HepG2 (cell line): ENCODE results near the gene SLC15A5. TPM values are rescaled to one million over a fixed set of nuclear protein-coding genes. Genes with fewer than 3 reads are reported as not detected.

Source experiments
- ATAC-seq: fragments of 200-7000 bp; cut with Tn5 transposase; 3 replicates; pipeline ENCODE4 v1.9.1; 2020; ENCODE audit warnings: mild to moderate bottlenecking, moderate library complexity
- BruUV-seq: library from RNA; stranded (reverse); fragments of 400-500 nt; replicated peaks from 2 replicates; lab custom pipeline; 2021; lab: Mats Ljungman, UMichigan
- CTCF ChIA-PET: fragments of 300-600 bp; formaldehyde crosslinking; extraction: SDS; loops from one replicate; lab custom pipeline; 2021; ENCODE audit warnings: low total read pairs, inconsistent platforms, low intra/inter-chr PET ratio; lab: Yijun Ruan, JAX
- POLR2A ChIA-PET: fragments of 350-600 bp; sonication (Branson Sonifier 250); formaldehyde crosslinking; loops from one replicate; lab custom pipeline; 2020; ENCODE audit warnings: antibody characterized with exemption, inconsistent platforms; lab: Yijun Ruan, JAX
- DNase-seq: peaks from one replicate; pipeline ENCODE4 v3.0.0-alpha.2; 2015; ENCODE audit warnings: low spot score
- FAIRE-seq: peaks from 3 replicates; lab custom pipeline; 2011; peaks lifted over from hg19 to GRCh38; lab: Jason Lieb, UNC
- H2AFZ ChIP-seq: one replicate; pipeline ENCODE4 v1.6.1; 2011; ENCODE audit warnings: low read length, inconsistent platforms
- H3K27ac ChIP-seq: fragments of 300-600 bp; 3 replicates; pipeline ENCODE4 v1.8.0; 2011; ENCODE audit warnings: mixed run types, mild to moderate bottlenecking, mixed read lengths, low read length, inconsistent platforms; ENCODE audit not compliant: insufficient read depth; ENCODE audit errors: extremely low read length
- H3K27me3 ChIP-seq, 2 experiments: fragments of 200-600 bp in 1 of 2; 2 replicates in 1 of 2; 3 replicates in 1 of 2; pipeline versions ENCODE4 v1.6.0 to v1.8.0; 2011; ENCODE audit warnings: low read length in 2 of 2, mild to moderate bottlenecking in 2 of 2, moderate library complexity in 2 of 2, inconsistent platforms in 1 of 2; ENCODE audit not compliant: insufficient read depth in 2 of 2, control insufficient read depth in 1 of 2
- H3K36me3 ChIP-seq, 2 experiments: fragments of 200-600 bp in 1 of 2; replicated peaks in 1 of 2; 2 replicates in 1 of 2; 3 replicates in 1 of 2; pipeline versions ENCODE4 v1.5.1 to v1.8.0; 2011; ENCODE audit warnings: low read length in 2 of 2, inconsistent platforms in 1 of 2; ENCODE audit not compliant: insufficient read depth in 2 of 2, control insufficient read depth in 1 of 2
- H3K4me1 ChIP-seq: 2 replicates; pipeline ENCODE4 v1.5.1; 2012; ENCODE audit warnings: low read length, inconsistent platforms; ENCODE audit not compliant: insufficient read depth
- H3K4me2 ChIP-seq: 2 replicates; pipeline ENCODE4 v1.6.0; 2011; ENCODE audit warnings: low read depth, low read length, inconsistent platforms
- H3K4me3 ChIP-seq, 3 experiments: fragments of 200-600 bp in 1 of 3; sonication (generic), shearing (Covaris generic) in 1 of 3; replicated peaks in 1 of 3; 2 replicates each; pipeline ENCODE4 v1.5.1; 2011 to 2016; ENCODE audit warnings: low read length in 3 of 3, inconsistent platforms in 2 of 3, low read depth in 2 of 3, mild to moderate bottlenecking in 2 of 3, control low read depth in 1 of 3, mixed read lengths in 1 of 3; ENCODE audit not compliant: insufficient read depth in 1 of 3
- H3K79me2 ChIP-seq: one replicate; pipeline ENCODE4 v1.6.1; 2011; ENCODE audit warnings: low read length, inconsistent platforms; ENCODE audit not compliant: insufficient read depth
- H3K9ac ChIP-seq: 2 replicates; pipeline ENCODE4 v1.6.0; 2011; ENCODE audit warnings: mild to moderate bottlenecking, low read depth, low read length, inconsistent platforms; ENCODE audit not compliant: insufficient read depth
- H3K9me3 ChIP-seq: 2 replicates; pipeline ENCODE4 v1.5.1; 2012; ENCODE audit warnings: mild to moderate bottlenecking, low read length
- H4K20me1 ChIP-seq: 2 replicates; pipeline ENCODE4 v1.6.0; 2011; ENCODE audit warnings: inconsistent platforms, mild to moderate bottlenecking, low read length, moderate library complexity; ENCODE audit not compliant: insufficient read depth
- CHD2 ChIP-seq: IDR thresholded peaks from 2 replicates; pipeline ENCODE4 v1.6.1; 2011; ENCODE audit warnings: low read depth, low read length, improper control_type of control experiment
- FIP1L1 ChIP-seq: fragments of 200-400 bp; formaldehyde crosslinking; IDR thresholded peaks from 2 replicates; pipeline ENCODE4 v1.6.1; 2018; ENCODE audit warnings: low read depth, mild to moderate bottlenecking, low read length, moderate library complexity, borderline replicate concordance; ENCODE audit not compliant: insufficient read depth
- GFI1 ChIP-seq: sonication (generic); formaldehyde crosslinking; IDR thresholded peaks from 2 replicates; pipeline ENCODE4 v1.5.0; 2020; ENCODE audit warnings: missing genetic modification reagents, mild to moderate bottlenecking, borderline replicate concordance
- HIVEP1 ChIP-seq: sonication (generic); formaldehyde crosslinking; IDR thresholded peaks from 2 replicates; pipeline ENCODE4 v1.4.0; 2020; ENCODE audit warnings: mild to moderate bottlenecking, missing genetic modification reagents
- NR1H2 ChIP-seq: sonication (generic); formaldehyde crosslinking; IDR thresholded peaks from 2 replicates; pipeline ENCODE4 v1.8.1; 2022; ENCODE audit warnings: low read depth, missing genetic modification reagents, borderline replicate concordance
- PHB2 ChIP-seq: fragments of 450-650 bp; IDR thresholded peaks from 2 replicates; pipeline ENCODE4 v1.6.1; 2018; ENCODE audit not compliant: partially characterized antibody
- WIZ ChIP-seq: sonication (generic); formaldehyde crosslinking; IDR thresholded peaks from 2 replicates; pipeline ENCODE4 v1.5.1; 2020; ENCODE audit warnings: mild to moderate bottlenecking, missing genetic modification reagents
- ZEB1 ChIP-seq: IDR thresholded peaks from 2 replicates; pipeline ENCODE4 v1.6.1; 2012; ENCODE audit warnings: mild to moderate bottlenecking, low read depth, inconsistent platforms; ENCODE audit not compliant: insufficient replicate concordance
- ZNF331 ChIP-seq: sonication (generic); formaldehyde crosslinking; IDR thresholded peaks from 2 replicates; pipeline ENCODE4 v1.4.0; 2020; ENCODE audit warnings: missing genetic modification reagents
- ZNF335 ChIP-seq: sonication (generic); formaldehyde crosslinking; IDR thresholded peaks from 2 replicates; pipeline ENCODE4 v1.4.0; 2020; ENCODE audit warnings: missing genetic modification reagents
- ZNF460 ChIP-seq: sonication (generic); formaldehyde crosslinking; IDR thresholded peaks from 2 replicates; pipeline ENCODE4 v1.5.1; 2020; ENCODE audit warnings: missing genetic modification reagents, mild to moderate bottlenecking, borderline replicate concordance
- ZNF605 ChIP-seq: sonication (generic); formaldehyde crosslinking; IDR thresholded peaks from 2 replicates; pipeline ENCODE4 v1.8.0; 2022; ENCODE audit warnings: mild to moderate bottlenecking, missing genetic modification reagents
- WGBS: methylation state at CpG from one replicate; pipeline ENCODE4 v1.1.6; 2017; ENCODE audit warnings: low lambda C conversion rate; 5-methylcytosine and 5-hydroxymethylcytosine counted together
- in situ Hi-C: cut with HindIII; loops from 2 replicates; pipeline ENCODE4 v1.10.0; 2017; ENCODE audit warnings: low pct_unique_long_range_greater_than_20kb; ENCODE audit not compliant: extremely low pct_ligation_motif_present
- intact Hi-C: fragments of 100-400 bp; cut with micrococcal nuclease; formaldehyde crosslinking; loops from one replicate; pipeline ENCODE4 v1.10.0; 2022; ENCODE audit not compliant: unreplicated experiment
- polyA plus RNA-seq, 8 experiments: library from polyadenylated mRNA; depleted of rRNA in 3 of 8; stranded (reverse) in 7 of 8; unstranded in 1 of 8; fragments of >200 nt; fragmentation: Illumina TruSeq in 4 of 8; extraction: Trizol in 4 of 8; gene quantifications; 2 replicates each; pipeline versions ENCODE4 v1.2.1 to v1.2.3, GENCODE V29; 2011 to 2016; ENCODE audit warnings: low read depth in 4 of 8, missing spikeins in 1 of 8, mixed read lengths in 1 of 8; ENCODE audit not compliant: insufficient read depth in 1 of 8
- total RNA-seq, 5 experiments: library from RNA; depleted of rRNA; stranded (reverse); fragments of >200 nt; fragmentation: Illumina TruSeq; extraction: Trizol; gene quantifications; 2 replicates each; pipeline ENCODE4 v1.2.3, GENCODE V29; 2016; ENCODE audit warnings: low read depth in 1 of 5
- TF ChIP-seq, protein P1 (sequence below): sonication (generic); formaldehyde crosslinking; IDR thresholded peaks from 2 replicates; pipeline ENCODE4 v1.4.0; 2020; ENCODE audit warnings: missing genetic modification reagents, borderline replicate concordance

Gene SLC15A5
- total and polyA plus RNA-seq, 2 of the 13 experiments (the other 11 are each of a cell fraction or from before 2014, with no cell fraction given), result not detected

DNA sequence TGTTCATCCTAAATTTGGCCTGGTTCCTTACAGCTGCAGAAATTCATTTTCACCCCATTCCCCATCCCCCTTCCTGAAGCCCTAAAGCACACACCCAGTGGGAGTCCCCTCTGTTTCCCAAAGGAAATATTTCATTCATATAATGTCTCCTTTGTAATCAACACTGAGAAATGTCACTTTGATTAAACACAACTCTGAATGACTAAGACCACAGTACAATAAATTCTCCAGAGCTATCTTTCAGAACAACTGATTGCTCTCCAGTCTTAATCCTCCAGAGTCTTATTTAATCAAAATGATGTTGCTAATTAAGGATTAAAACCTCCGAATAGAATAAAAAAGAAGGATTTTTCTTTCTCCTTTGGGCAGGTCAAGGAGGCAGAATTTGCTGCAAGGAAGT lies 6.4 kb downstream of the SLC15A5 start:
- no peaks in the 10 kb centered on the region for H3K36me3 ChIP-seq
- H3K27ac ChIP-seq, result no peak overlapping the region
- TF ChIP-seq NR1H2 (CRISPR knock-in tag), result no peak
- in situ Hi-C loops, result no loop called here
- no peaks in the 10 kb centered on the region for H4K20me1 ChIP-seq
- H3K9me3 ChIP-seq, result no peaks in the 10 kb centered on the region
- H3K4me2 ChIP-seq, result no peak overlapping the region
- intact Hi-C loops, result no loop called here
- no peak for ATAC-seq
- no peak overlapping the region for H2AFZ ChIP-seq
- H3K4me3 ChIP-seq, result no peak overlapping the region
- POLR2A ChIA-PET, result no interaction called here
- H3K79me2 ChIP-seq, result no peaks in the 10 kb centered on the region
- 0% methylated on average over 1 of the region's 1 CpG for WGBS
- H3K27me3 ChIP-seq, result no peaks in the 10 kb centered on the region; a peak in 1 of 5 replicates
- CTCF ChIA-PET, result no interaction called here
- H3K4me1 ChIP-seq, result no peaks in the 10 kb centered on the region
- BruUV-seq, result no TSS peak
- no peak overlapping the region for H3K9ac ChIP-seq
- FAIRE-seq, result no peak
- DNase-seq, result no peak

DNA sequence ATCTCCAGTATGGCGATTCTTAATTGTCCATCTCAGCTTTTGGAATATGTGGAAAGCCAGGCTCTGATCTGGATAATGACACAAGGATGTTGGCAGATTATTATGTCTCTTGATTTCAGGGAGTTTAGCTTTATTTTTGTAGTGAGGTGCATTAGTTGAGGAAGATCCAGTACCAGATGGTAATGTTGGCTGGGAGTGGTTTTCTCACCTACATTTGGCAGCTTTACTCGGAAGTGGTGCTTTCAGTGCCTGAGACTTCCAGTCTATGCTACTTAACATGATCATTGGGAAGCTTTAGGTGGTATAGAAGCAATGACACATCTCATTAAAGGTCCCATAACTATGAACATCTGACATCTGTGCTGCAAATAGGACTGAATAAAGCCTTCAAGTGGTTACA lies 7.5 kb downstream of the SLC15A5 start:
- no peaks in the 10 kb centered on the region for H4K20me1 ChIP-seq
- H3K79me2 ChIP-seq, result no peaks in the 10 kb centered on the region
- no peaks in the 10 kb centered on the region; a peak in 1 of 5 replicates for H3K27me3 ChIP-seq
- FAIRE-seq, result no peak
- no peak overlapping the region for H3K4me3 ChIP-seq
- CTCF ChIA-PET, result no interaction called here
- POLR2A ChIA-PET, result no interaction called here
- intact Hi-C loops (no loop called here), in situ Hi-C loops (no loop called here)
- no TSS peak for BruUV-seq
- H3K4me1 ChIP-seq, result no peaks in the 10 kb centered on the region
- 4% methylated on average over 2 of the region's 2 CpGs for WGBS
- ATAC-seq, result no peak
- no peak overlapping the region for H3K9ac ChIP-seq
- H3K27ac ChIP-seq, result no peak overlapping the region
- no peaks in the 10 kb centered on the region for H3K36me3 ChIP-seq
- no peaks in the 10 kb centered on the region for H3K9me3 ChIP-seq
- no peak for DNase-seq
- H3K4me2 ChIP-seq, result no peak overlapping the region
- H2AFZ ChIP-seq, result no peak overlapping the region
- TF ChIP-seq ZNF331 (CRISPR knock-in tag), result no peak
- TF ChIP-seq WIZ (CRISPR knock-in tag), result no peak
- no peak for TF ChIP-seq GFI1
- TF ChIP-seq, protein P1, sequence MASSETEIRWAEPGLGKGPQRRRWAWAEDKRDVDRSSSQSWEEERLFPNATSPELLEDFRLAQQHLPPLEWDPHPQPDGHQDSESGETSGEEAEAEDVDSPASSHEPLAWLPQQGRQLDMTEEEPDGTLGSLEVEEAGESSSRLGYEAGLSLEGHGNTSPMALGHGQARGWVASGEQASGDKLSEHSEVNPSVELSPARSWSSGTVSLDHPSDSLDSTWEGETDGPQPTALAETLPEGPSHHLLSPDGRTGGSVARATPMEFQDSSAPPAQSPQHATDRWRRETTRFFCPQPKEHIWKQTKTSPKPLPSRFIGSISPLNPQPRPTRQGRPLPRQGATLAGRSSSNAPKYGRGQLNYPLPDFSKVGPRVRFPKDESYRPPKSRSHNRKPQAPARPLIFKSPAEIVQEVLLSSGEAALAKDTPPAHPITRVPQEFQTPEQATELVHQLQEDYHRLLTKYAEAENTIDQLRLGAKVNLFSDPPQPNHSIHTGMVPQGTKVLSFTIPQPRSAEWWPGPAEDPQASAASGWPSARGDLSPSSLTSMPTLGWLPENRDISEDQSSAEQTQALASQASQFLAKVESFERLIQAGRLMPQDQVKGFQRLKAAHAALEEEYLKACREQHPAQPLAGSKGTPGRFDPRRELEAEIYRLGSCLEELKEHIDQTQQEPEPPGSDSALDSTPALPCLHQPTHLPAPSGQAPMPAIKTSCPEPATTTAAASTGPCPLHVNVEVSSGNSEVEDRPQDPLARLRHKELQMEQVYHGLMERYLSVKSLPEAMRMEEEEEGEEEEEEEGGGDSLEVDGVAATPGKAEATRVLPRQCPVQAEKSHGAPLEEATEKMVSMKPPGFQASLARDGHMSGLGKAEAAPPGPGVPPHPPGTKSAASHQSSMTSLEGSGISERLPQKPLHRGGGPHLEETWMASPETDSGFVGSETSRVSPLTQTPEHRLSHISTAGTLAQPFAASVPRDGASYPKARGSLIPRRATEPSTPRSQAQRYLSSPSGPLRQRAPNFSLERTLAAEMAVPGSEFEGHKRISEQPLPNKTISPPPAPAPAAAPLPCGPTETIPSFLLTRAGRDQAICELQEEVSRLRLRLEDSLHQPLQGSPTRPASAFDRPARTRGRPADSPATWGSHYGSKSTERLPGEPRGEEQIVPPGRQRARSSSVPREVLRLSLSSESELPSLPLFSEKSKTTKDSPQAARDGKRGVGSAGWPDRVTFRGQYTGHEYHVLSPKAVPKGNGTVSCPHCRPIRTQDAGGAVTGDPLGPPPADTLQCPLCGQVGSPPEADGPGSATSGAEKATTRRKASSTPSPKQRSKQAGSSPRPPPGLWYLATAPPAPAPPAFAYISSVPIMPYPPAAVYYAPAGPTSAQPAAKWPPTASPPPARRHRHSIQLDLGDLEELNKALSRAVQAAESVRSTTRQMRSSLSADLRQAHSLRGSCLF (CRISPR knock-in tag), result no peak
- TF ChIP-seq PHB2, result no peak
- TF ChIP-seq HIVEP1 (CRISPR knock-in tag), result no peak
- TF ChIP-seq CHD2, result no peak
- no peak for TF ChIP-seq ZNF460 (CRISPR knock-in tag)
- TF ChIP-seq ZNF605 (CRISPR knock-in tag), result no peak
- no peak for TF ChIP-seq ZEB1
- TF ChIP-seq FIP1L1, result no peak
- no peak for TF ChIP-seq ZNF335
